H9 (cell line): ENCODE measurements around the gene LSP1. TPM values are rescaled to one million over a fixed set of nuclear protein-coding genes. Genes with fewer than 3 reads are reported as not detected.

ENCODE experiments used
- DNase-seq: peaks from one replicate; pipeline ENCODE4 v3.0.0-alpha.2; 2017
- H2AFZ ChIP-seq: one replicate; pipeline ENCODE4 v1.6.1; 2013; ENCODE audit warnings: mild to moderate bottlenecking, low read length, control low read depth, moderate library complexity
- H2AK5ac ChIP-seq: 2 replicates; pipeline ENCODE4 v1.6.1; 2013; ENCODE audit warnings: low read length, control low read depth, mixed read lengths; ENCODE audit not compliant: insufficient read length
- H2BK120ac ChIP-seq: one replicate; pipeline ENCODE4 v1.6.1; 2013; ENCODE audit warnings: low read depth, mild to moderate bottlenecking, low read length, control low read depth, inconsistent platforms; ENCODE audit not compliant: poor library complexity, severe bottlenecking
- H2BK12ac ChIP-seq: 2 replicates; pipeline ENCODE4 v1.6.1; 2013; ENCODE audit warnings: low read length, control low read depth, mixed read lengths, low read depth; ENCODE audit not compliant: insufficient read length
- H2BK15ac ChIP-seq: 2 replicates; pipeline ENCODE4 v1.6.1; 2013; ENCODE audit warnings: low read depth, low read length, control low read depth
- H2BK20ac ChIP-seq: one replicate; pipeline ENCODE4 v1.6.1; 2013; ENCODE audit warnings: low read depth, mild to moderate bottlenecking, low read length, control low read depth, inconsistent platforms; ENCODE audit not compliant: poor library complexity, severe bottlenecking
- H2BK5ac ChIP-seq: 2 replicates; pipeline ENCODE4 v1.6.1; 2013; ENCODE audit warnings: low read length, control low read depth, mixed read lengths; ENCODE audit not compliant: insufficient read length
- H3K14ac ChIP-seq: 2 replicates; pipeline ENCODE4 v1.6.1; 2013; ENCODE audit warnings: low read length, control low read depth; ENCODE audit not compliant: insufficient read depth
- H3K18ac ChIP-seq: 2 replicates; pipeline ENCODE4 v1.6.1; 2013; ENCODE audit warnings: low read depth, mild to moderate bottlenecking, mixed read lengths, low read length, control low read depth; ENCODE audit not compliant: insufficient read length
- H3K23ac ChIP-seq: 2 replicates; pipeline ENCODE4 v1.6.1; 2013; ENCODE audit warnings: low read length, control low read depth, mixed read lengths, low read depth; ENCODE audit not compliant: insufficient read length
- H3K23me2 ChIP-seq: 2 replicates; pipeline ENCODE4 v1.6.1; 2013; ENCODE audit warnings: low read depth, mild to moderate bottlenecking, mixed read lengths, low read length, control low read depth; ENCODE audit not compliant: insufficient read length, poor library complexity, severe bottlenecking
- H3K27ac ChIP-seq: 2 replicates; pipeline ENCODE4 v1.5.1; 2013; ENCODE audit warnings: low read length, control low read depth, mixed read lengths, low read depth; ENCODE audit not compliant: insufficient read length
- H3K27me3 ChIP-seq: 2 replicates; pipeline ENCODE4 v1.6.1; 2013; ENCODE audit warnings: low read length, control low read depth, inconsistent platforms; ENCODE audit not compliant: insufficient read depth
- H3K4ac ChIP-seq: 2 replicates; pipeline ENCODE4 v1.6.1; 2013; ENCODE audit warnings: low read depth, mild to moderate bottlenecking, control low read depth, inconsistent platforms, low read length, moderate library complexity
- H3K4me1 ChIP-seq: 2 replicates; pipeline ENCODE4 v1.6.1; 2013; ENCODE audit warnings: low read length, control low read depth, inconsistent platforms; ENCODE audit not compliant: insufficient read depth
- H3K4me2 ChIP-seq: 2 replicates; pipeline ENCODE4 v1.6.1; 2013; ENCODE audit warnings: low read length, control low read depth, mixed read lengths; ENCODE audit not compliant: insufficient read length, insufficient read depth
- H3K56ac ChIP-seq: 2 replicates; pipeline ENCODE4 v1.6.1; 2013; ENCODE audit warnings: low read depth, mild to moderate bottlenecking, mixed read lengths, low read length, control low read depth; ENCODE audit not compliant: insufficient read length
- H3K79me1 ChIP-seq: 2 replicates; pipeline ENCODE4 v1.6.1; 2013; ENCODE audit warnings: low read depth, mild to moderate bottlenecking, moderate library complexity, low read length, control low read depth, inconsistent platforms; ENCODE audit not compliant: insufficient read depth, poor library complexity, severe bottlenecking
- H3K79me2 ChIP-seq: 2 replicates; pipeline ENCODE4 v1.6.1; 2013; ENCODE audit warnings: low read length, control low read depth, inconsistent platforms; ENCODE audit not compliant: insufficient read depth
- H3K9ac ChIP-seq: 2 replicates; pipeline ENCODE4 v1.6.1; 2013; ENCODE audit warnings: low read length, control low read depth, mixed read lengths; ENCODE audit not compliant: insufficient read length; ENCODE audit errors: extremely low read depth
- H3K9me3 ChIP-seq: one replicate; pipeline ENCODE4 v1.6.1; 2013; ENCODE audit warnings: low read depth, low read length, inconsistent platforms; ENCODE audit not compliant: control insufficient read depth
- H3T11ph ChIP-seq: one replicate; pipeline ENCODE4 v1.6.1; 2013; ENCODE audit warnings: mild to moderate bottlenecking, low read length, control low read depth, inconsistent platforms
- H4K20me1 ChIP-seq: one replicate; pipeline ENCODE4 v1.6.1; 2013; ENCODE audit not compliant: control insufficient read depth, insufficient read length, insufficient read depth
- H4K5ac ChIP-seq: 2 replicates; pipeline ENCODE4 v1.6.1; 2013; ENCODE audit warnings: low read depth, mild to moderate bottlenecking, mixed read lengths, low read length, control low read depth; ENCODE audit not compliant: insufficient read length
- H4K8ac ChIP-seq: replicated peaks from 2 replicates; pipeline ENCODE4 v1.6.1; 2013; ENCODE audit warnings: low read length, control low read depth, mixed read lengths, low read depth; ENCODE audit not compliant: insufficient read length
- H4K91ac ChIP-seq: 2 replicates; pipeline ENCODE4 v1.6.1; 2013; ENCODE audit warnings: low read depth, mild to moderate bottlenecking, moderate library complexity, mixed read lengths, low read length, control low read depth; ENCODE audit not compliant: insufficient read length
- H3K27ac Mint-ChIP-seq, 3 experiments: 2 replicates in 2 of 3; 3 replicates in 1 of 3; pipeline ENCODE4 v1.8.0; 2020 to 2021; ENCODE audit warnings: mixed read lengths in 3 of 3, mild to moderate bottlenecking in 1 of 3, moderate library complexity in 1 of 3
- H3K27me3 Mint-ChIP-seq: 2 replicates; pipeline ENCODE4 v1.8.0; 2021; ENCODE audit warnings: low read depth, mild to moderate bottlenecking, moderate library complexity, mixed read lengths
- H3K36me3 Mint-ChIP-seq, 3 experiments: 2 replicates in 2 of 3; 3 replicates in 1 of 3; pipeline ENCODE4 v1.8.0; 2020 to 2021; ENCODE audit warnings: low read depth in 3 of 3, mixed read lengths in 3 of 3; ENCODE audit not compliant: insufficient read depth in 1 of 3
- H3K4me1 Mint-ChIP-seq, 2 experiments: 2 replicates each; pipeline ENCODE4 v1.8.0; 2020; ENCODE audit warnings: mixed read lengths in 2 of 2
- H3K4me3 Mint-ChIP-seq, 2 experiments: 2 replicates in 1 of 2; 3 replicates in 1 of 2; pipeline ENCODE4 v1.8.0; 2020 to 2021; ENCODE audit warnings: mild to moderate bottlenecking in 2 of 2, mixed read lengths in 2 of 2, moderate library complexity in 1 of 2
- H3K9me3 Mint-ChIP-seq, 2 experiments: 2 replicates in 1 of 2; 3 replicates in 1 of 2; pipeline ENCODE4 v1.8.0; 2020; ENCODE audit warnings: mild to moderate bottlenecking in 2 of 2, mixed read lengths in 2 of 2, moderate library complexity in 1 of 2
- CTCF ChIP-seq: fragments of 200-600 bp; sonication (generic); conservative IDR thresholded peaks from 3 replicates; pipeline ENCODE4 v1.8.0; 2021; ENCODE audit warnings: antibody characterized with exemption, mild to moderate bottlenecking
- WGBS: extraction: QIAGEN DNeasy Blood & Tissue Kit; methylation state at CpG from one replicate; pipeline ENCODE4 v1.1.7; 2013; ENCODE audit warnings: missing lambda C conversion rate, low lambda C conversion rate, mixed read lengths; ENCODE audit not compliant: insufficient read length; ENCODE audit errors: extremely low coverage; 5-methylcytosine and 5-hydroxymethylcytosine counted together
- total RNA-seq: library from RNA; stranded (reverse); gene quantifications from 2 replicates; pipeline ENCODE4 v1.2.1, GENCODE V29; 2021

The LSP1 gene
- total RNA-seq, 1 experiment from 2014 or later = not detected

GRCh38 chr11:1889224-1889930, 36.5 kb downstream of the LSP1 start:
- no peak overlapping the region for H2BK12ac ChIP-seq
- H3K79me2 ChIP-seq = no peaks in the 10 kb centered on the region
- H3T11ph ChIP-seq = no peak overlapping the region
- H3K4me1 Mint-ChIP-seq = no peaks in the 10 kb centered on the region
- peaks cover 19% of the 10 kb centered on the region for H3K27me3 Mint-ChIP-seq
- H3K4me1 ChIP-seq = no peaks in the 10 kb centered on the region
- H3K27me3 ChIP-seq = no peaks in the 10 kb centered on the region
- H2BK20ac ChIP-seq = no peak overlapping the region
- WGBS = no CpG with 5 or more reads among the region's 34 CpGs
- H3K4ac ChIP-seq = no peak overlapping the region
- TF ChIP-seq CTCF = no peak
- no peak overlapping the region for H3K23ac ChIP-seq
- H4K20me1 ChIP-seq = no peaks in the 10 kb centered on the region
- no peak overlapping the region for H4K5ac ChIP-seq
- H2AFZ ChIP-seq = no peak overlapping the region
- H2BK5ac ChIP-seq = no peak overlapping the region
- H3K9me3 Mint-ChIP-seq = no peaks in the 10 kb centered on the region; a peak in 1 of 5 replicates
- no peak overlapping the region for H3K27ac ChIP-seq
- H3K79me1 ChIP-seq = no peaks in the 10 kb centered on the region
- no peak overlapping the region for H3K9ac ChIP-seq
- H3K36me3 Mint-ChIP-seq = no peaks in the 10 kb centered on the region
- no peak overlapping the region for H2BK15ac ChIP-seq
- H3K27ac Mint-ChIP-seq = no peak overlapping the region
- H4K8ac ChIP-seq = no peak overlapping the region
- H3K23me2 ChIP-seq = no peaks in the 10 kb centered on the region
- no peak overlapping the region for H3K14ac ChIP-seq
- no peak for DNase-seq
- no peak overlapping the region for H4K91ac ChIP-seq
- H2AK5ac ChIP-seq = no peak overlapping the region
- no peak overlapping the region for H3K18ac ChIP-seq
- no peak overlapping the region for H2BK120ac ChIP-seq
- H3K4me2 ChIP-seq = no peak overlapping the region
- no peak overlapping the region for H3K4me3 Mint-ChIP-seq
- H3K9me3 ChIP-seq = no peaks in the 10 kb centered on the region
- H3K56ac ChIP-seq = no peak overlapping the region
